NCI-H226 (cell line): ENCODE measurements around the gene S100A7.
"Not testable (repeated sequence)": the region's sequence is repeated elsewhere in the genome, so short reads cannot be mapped to it uniquely, and the experiment has no call there.

ENCODE experiments used
- DNase-seq: peaks from one replicate; pipeline ENCODE4 v3.0.0-alpha.2; 2015

Gene S100A7

GRCh38 chr1:153475282-153475681 lies 14.8 kb upstream of the S100A7 start:
- DNase-seq, result no peak

DNA sequence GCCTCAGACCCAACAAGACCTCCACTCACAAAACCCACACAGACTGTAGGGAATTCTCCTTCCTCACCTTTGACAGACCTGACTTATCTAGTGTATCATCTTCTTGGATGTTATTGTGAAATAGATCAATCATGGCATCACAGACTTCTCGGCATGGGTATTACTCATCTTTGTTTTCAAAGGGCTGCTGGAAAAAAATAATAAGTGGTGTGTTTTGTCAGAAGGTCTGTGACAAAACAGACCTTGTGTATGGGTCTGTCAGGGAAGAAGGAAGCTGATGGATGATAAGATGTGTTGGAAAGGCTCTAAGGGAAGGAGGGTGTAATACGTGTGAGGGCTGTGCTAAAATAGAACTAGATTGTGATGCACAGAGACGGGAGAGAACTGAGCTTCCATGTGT lies 13.9 kb upstream of the S100A7 start:
- DNase-seq, result no peak

DNA sequence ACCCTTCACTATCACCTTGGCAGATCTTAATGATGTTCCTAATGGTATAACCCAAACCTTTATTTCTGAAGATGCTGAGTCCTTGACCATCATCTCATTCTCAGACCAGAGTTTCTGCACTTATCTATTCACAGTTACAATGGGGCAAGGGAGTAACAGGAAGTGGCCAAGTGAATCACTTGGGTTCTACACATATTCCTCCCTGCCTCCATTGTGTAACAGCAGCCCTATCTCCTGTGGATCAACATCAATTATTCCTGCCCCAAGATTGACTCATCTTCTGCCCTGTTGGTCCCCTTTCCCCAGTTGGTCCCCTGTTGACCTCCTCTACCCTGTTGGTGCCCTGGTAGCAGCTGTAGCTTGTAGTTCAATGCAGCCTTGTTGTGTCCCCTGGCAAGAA lies 10.3 kb upstream of the S100A7 start:
- DNase-seq, result peak; percentile 30

GRCh38 chr1:153466908-153467307 lies 6.5 kb upstream of the S100A7 start:
- peak; percentile 57 for DNase-seq

GRCh38 chr1:153465811-153466636 lies 5.6 kb upstream of the S100A7 start:
- DNase-seq, result no peak

- DNase-seq, result not testable (repeated sequence)
Observed at GRCh38 chr1:153462741-153463140, 2.3 kb upstream of the S100A7 start.

- DNase-seq, result no peak
Observed at GRCh38 chr1:153459655-153460054, 796 bp downstream of the S100A7 start.

DNA sequence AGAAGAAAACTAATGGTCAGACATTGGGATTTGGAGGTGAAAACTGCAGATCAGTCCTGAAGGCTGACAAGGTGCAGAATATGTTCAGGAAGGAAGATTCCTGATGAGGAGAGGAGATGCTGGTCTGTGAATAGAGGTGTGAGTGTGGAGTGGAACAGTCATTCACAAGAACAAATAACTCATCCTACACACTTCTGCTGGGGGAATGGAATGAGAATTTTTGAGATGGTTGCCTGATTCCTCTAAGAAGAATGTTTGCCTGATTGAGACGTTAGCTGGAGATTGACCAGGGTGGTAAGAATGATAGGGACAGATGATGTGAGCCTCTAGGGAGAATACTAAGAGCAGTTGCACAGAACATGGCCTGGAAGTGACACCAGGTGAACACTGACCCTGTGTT lies 4.1 kb downstream of the S100A7 start:
- no peak for DNase-seq

- not testable (repeated sequence) for DNase-seq
Observed at GRCh38 chr1:153448851-153449250, 11.6 kb downstream of the S100A7 start.

GRCh38 chr1:153447498-153448170 lies 12.8 kb downstream of the S100A7 start:
- DNase-seq, result peak; percentile 63

- no peak for DNase-seq
Observed at GRCh38 chr1:153444078-153444477, 16.4 kb downstream of the S100A7 start.

GRCh38 chr1:153443486-153443885 lies 17.0 kb downstream of the S100A7 start:
- no peak for DNase-seq

DNA sequence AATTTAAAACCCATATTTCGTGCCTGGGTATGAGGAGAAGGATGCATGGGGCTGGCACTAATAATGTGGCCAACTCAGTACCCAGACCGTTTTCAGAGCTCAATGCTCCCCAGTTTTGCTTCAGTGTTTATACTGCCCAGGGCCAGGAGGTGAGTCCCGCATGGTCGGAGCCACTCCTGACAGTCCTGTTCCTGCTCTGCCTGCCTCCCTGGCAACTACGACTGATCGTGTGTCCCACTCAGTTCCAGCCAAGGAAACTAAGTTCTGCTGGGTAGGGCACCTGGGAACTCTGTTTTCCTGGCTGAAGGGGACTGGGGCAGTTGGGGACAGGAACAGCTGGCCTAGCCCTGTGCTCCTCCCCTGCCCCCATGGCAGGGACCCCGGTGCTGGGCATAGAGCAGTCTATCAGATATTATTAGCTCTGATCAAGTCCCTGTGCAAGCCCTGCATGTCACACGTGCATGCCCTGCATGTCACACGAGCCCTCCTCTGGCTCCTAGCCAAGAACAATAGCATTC lies 19.2 kb downstream of the S100A7 start:
- no peak for DNase-seq

DNA sequence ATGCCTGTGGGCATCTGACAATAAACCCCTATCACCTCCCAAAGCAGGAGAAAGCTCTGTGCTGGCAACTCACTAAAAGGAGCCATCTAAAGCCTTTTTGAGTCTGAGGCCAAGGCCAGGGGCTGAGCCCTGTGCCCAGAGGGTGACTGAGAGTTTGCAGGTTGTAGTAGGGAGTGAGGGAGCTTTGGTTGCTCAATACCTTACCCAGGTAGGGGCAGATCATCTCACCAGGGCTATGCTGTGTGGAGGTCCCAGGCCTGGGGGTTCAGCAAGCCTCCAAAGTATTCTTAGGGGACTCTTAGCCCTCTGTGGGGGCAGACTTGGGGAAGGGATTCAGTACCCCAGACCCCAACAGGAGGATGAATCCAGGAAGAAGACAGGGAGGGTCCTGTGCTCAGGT lies 21.2 kb downstream of the S100A7 start:
- no peak for DNase-seq

- no peak for DNase-seq
Observed at GRCh38 chr1:153438599-153438998, 21.9 kb downstream of the S100A7 start.

GRCh38 chr1:153437236-153437635 lies 23.2 kb downstream of the S100A7 start:
- DNase-seq, result no peak

DNA sequence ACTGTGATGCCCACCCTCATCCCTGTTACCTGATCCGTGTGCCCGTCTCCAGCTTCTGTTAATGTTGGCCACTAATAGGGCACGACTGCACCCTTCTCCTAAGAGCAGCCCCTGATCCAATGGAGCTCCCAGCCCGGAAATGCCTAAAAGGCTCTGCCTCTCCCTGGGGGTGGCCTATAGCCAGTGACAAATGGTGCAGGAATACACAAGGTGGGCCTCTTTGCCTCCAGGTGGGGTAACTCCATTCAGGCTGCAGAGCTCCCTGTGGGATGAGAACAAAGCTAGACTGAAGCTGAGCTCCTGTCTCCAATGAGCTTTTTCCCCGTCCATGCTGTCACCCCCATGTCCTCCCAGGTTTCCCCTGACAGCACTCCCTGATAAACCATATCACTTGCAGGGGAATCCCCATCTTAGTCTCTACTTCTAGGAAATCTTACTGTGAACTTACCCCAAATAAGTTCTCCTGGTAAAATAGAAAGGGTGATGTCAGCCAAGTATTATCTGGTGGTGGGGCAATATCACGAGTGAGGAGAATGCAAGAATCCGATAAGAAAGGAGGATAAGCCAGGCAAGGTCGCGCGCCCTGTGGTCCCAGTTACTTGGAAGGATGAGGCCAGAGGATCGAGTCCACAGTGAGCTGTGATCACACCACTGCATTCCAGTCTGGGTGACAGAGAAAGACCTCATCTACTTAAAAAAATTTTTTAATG lies 25.6 kb downstream of the S100A7 start:
- peak; percentile 15 for DNase-seq

DNA sequence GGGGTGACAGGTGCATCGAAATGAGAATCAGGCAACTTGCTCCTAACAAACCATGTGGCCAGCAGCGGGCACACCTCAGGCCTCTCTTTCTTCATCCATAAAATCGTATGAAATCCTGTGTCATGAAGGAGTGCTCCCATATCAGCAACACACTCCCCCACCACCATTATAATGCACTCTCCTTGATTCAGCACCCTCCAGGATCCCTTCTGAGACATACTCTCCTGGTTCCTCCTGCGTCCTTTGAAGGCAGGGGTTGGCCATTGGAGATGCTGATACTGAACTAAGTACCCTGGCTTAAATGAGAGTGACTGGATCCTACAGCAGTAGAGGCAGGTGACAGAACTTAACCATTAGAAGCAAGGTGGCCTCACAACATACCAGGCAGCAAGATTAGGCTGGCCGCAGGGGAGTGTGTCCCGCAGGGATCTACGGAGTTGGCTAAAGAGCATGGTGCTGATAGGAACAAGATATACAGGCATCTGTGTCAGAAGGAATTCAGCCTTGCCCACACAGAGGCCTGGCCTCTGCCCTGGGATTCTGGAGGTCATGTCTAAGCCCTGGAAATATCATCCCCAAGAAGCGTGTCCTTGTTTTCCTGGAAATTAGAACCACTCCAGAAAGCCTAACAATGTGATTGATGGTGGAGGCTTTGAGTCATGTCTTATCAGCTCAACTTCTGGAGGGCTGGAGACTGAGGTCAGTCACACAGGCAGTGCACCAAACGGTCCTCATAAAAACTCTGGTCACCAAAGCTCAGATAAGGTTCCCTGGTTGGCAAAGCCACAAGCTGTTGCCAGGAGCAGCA lies 27.4 kb downstream of the S100A7 start:
- peak; percentile 22 for DNase-seq

DNA sequence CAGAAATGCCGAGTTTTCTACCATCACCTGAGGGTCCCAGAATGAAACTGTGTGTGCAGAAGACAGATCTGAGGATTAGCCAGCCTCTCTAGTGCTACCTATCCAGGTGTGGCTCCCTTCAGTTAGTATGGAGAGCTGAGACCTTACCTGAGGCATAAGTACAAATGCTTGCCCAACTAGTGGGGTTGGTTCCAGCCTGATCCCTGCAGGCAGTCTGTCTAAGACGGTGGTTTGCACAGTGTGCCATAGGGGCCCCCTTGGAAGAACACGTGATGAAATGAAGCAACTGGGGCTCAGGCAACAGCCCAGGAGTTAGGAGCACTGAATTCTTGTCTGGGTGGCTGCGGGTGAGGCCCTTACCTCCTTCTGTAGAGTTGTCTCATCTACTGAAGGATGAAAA lies 28.5 kb downstream of the S100A7 start:
- no peak for DNase-seq

DNA sequence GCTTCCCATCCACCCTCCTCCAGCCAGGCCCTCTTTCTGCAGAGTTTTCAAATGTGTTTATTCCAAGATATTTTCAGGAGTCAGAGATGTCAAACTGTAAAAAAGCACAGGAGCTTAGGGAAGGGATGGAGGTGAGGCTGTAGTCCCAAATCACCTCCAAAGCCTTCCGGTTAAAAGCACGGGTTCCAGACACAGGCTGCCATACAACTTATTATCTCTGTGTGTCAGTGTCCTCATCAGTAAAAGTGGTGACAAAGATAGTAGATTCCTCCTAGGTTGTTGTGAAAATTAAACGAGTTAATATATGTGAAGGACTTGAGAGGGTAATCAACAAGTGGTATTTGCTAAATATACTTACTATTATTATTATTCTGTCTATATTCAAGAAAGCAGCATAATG lies 29.0 kb downstream of the S100A7 start:
- no peak for DNase-seq

DNA sequence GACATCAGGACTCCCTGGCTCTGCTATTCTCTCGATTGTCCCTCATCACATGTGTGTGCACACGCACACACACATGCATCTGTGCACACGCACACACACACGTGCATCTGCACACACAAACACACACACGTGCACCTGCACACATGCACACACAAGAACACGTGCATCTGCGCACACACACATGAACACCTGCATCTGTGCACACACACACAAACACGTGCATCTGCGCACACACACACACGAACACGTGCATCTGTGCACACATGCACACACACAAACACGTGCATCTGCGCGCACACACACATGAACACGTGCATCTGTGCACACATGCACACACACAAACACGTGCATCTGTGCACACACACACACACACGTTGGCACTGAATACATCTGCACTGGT lies 29.4 kb downstream of the S100A7 start:
- DNase-seq, result no peak

- DNase-seq, result no peak
Observed at GRCh38 chr1:153430561-153430960, 29.9 kb downstream of the S100A7 start.

DNA sequence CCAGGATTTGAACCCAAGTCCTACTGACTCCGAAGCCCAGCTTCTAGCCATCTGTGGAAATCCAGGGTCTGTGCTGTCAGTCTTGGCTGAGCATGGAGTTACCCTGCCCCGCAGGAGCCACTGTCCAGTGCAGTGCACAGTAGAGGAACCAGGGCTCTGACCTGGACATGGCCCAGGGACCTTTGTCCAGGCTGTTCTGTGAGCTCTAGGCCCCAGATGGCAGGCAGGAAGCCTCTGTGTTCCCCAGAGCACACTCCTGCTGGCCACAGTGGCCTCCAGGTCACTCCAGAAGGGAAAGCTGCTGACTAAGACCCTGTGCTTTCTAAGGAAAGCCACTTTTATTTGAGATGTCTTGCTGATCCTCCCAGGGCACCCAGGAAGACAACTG lies 30.3 kb downstream of the S100A7 start:
- DNase-seq, result no peak
